HL-60 (cell line): ENCODE measurements around the gene CPN1.

Source experiments
- CTCF ChIP-seq: IDR thresholded peaks from one replicate; pipeline ENCODE4 v1.5.1; 2011; ENCODE audit warnings: low read length, control low read depth, inconsistent platforms; ENCODE audit not compliant: insufficient read depth
- GABPA ChIP-seq: IDR thresholded peaks from 2 replicates; pipeline ENCODE4 v1.6.1; 2012; ENCODE audit warnings: low read depth
- POLR2AphosphoS5 ChIP-seq: IDR thresholded peaks from 2 replicates; pipeline ENCODE4 v1.6.1; 2012; ENCODE audit warnings: low read depth
- REST ChIP-seq: IDR thresholded peaks from 2 replicates; pipeline ENCODE4 v1.6.1; 2012; ENCODE audit warnings: low read depth; ENCODE audit not compliant: insufficient replicate concordance
- SPI1 ChIP-seq: IDR thresholded peaks from 2 replicates; pipeline ENCODE4 v1.6.1; 2012; ENCODE audit warnings: low read depth, mild to moderate bottlenecking, borderline replicate concordance

GRCh38 chr10:100089241-100089640 is 7.6 kb upstream of the CPN1 start:
- TF ChIP-seq CTCF (no peak), POLR2AphosphoS5 (no peak), REST (no peak), GABPA (no peak), SPI1 (no peak)
